Measurements from ENCODE around the gene LRRIQ1. TPM values are rescaled to one million over a fixed set of nuclear protein-coding genes. Genes with fewer than 3 reads are reported as not detected.

LRRIQ1 gene
- total RNA-seq, 4 donors from 2014 or later = 0.44 TPM; not detected in 3

- no peak for TF ChIP-seq CTCF (IDR thresholded peaks at IDR 0.05; ENCODE audit: low read depth)
Measured at GRCh38 chr12:85017618-85018017, 18.5 kb upstream of the LRRIQ1 start.

DNA sequence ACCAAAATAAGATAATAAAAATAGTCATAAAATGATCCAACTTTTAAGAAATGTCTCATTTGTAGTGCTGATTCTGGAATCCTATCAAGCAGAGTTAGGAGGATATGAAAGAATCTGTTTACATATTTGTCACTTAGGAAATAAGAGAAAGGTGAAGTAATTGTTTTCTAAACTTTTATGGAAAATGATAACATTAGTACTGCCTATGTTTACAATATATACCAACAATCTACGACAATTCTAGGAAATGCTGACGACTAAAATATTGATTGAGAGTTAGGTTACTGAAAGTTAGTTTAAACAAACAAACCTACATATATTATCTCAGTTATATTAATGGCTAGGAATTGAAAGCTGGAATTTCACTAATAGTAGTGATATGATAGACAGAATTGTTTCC, 18.1 kb upstream of the LRRIQ1 start:
- TF ChIP-seq CTCF (IDR thresholded peaks at IDR 0.05; ENCODE audit: low read depth) = no peak

- no peak for TF ChIP-seq CTCF (IDR thresholded peaks at IDR 0.05; ENCODE audit: low read depth)
Measured at GRCh38 chr12:85029456-85029855, 6.7 kb upstream of the LRRIQ1 start.

DNA sequence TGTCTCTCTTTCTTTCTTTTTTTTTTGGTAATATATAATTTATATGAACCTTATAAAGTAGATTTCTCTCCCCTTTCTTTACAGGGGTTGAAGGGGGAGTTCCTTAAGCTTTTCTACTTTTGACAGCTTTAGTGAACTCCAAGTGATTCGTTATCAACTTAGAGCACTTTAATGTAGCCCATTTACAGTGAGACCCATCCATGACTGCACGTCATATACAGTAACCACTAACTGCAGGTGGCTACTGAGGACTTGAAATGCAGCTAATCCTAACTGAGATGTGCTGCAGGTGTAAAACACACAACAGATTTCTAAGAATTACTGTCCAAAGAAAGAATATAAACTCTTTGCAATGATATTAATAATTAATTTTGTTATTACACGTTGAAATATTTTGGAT, 582 bp downstream of the LRRIQ1 start:
- no peak for TF ChIP-seq CTCF (IDR thresholded peaks at IDR 0.05; ENCODE audit: low read depth)

GRCh38 chr12:85041395-85041794, 5.2 kb downstream of the LRRIQ1 start:
- no peak for TF ChIP-seq CTCF (IDR thresholded peaks at IDR 0.05; ENCODE audit: low read depth)

DNA sequence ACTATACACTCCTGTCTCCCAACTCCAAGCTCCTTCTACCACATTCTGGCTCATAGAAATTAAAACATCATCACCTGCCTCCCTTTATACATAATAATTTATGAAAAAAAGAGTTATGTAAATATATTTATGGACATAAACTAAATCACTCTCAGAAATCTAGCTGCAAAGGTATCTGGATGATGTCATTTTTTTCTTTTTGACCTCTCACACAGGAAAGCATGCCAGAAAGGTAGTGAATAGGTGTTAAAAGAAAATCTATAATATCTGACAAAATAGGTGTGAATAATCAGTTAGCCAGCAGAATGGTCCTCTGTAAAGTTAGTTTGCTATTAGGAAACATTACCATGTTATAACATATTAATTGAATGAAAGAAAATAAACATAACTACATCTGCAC, 7.7 kb downstream of the LRRIQ1 start:
- TF ChIP-seq CTCF (IDR thresholded peaks at IDR 0.05; ENCODE audit: low read depth) = no peak

GRCh38 chr12:85057370-85057963, 21.3 kb downstream of the LRRIQ1 start:
- no peak for TF ChIP-seq CTCF (IDR thresholded peaks at IDR 0.05; ENCODE audit: low read depth)
